CD4-positive, alpha-beta T cell (primary cell): ENCODE data around the gene LGSN. TPM values are rescaled to one million over a fixed set of nuclear protein-coding genes. Genes with fewer than 3 reads are reported as not detected.
"Not testable (repeated sequence)": the region's sequence is repeated elsewhere in the genome, so short reads cannot be mapped to it uniquely, and the experiment has no call there.

ENCODE experiments used
- ATAC-seq: fragments of 200-7000 bp; cut with Tn5 transposase; one replicate; pipeline ENCODE4 v1.10.0; 2022; ENCODE audit warnings: mild to moderate bottlenecking; ENCODE audit not compliant: poor library complexity
- CTCF ChIA-PET: fragments of 350-600 bp; sonication (Branson Sonifier 250); formaldehyde crosslinking; loops from one replicate; lab custom pipeline; 2021; ENCODE audit warnings: antibody characterized with exemption, inconsistent platforms; lab: Charles Lee
- POLR2A ChIA-PET: fragments of 350-600 bp; sonication (Branson Sonifier 250); formaldehyde crosslinking; loops from one replicate; lab custom pipeline; 2021; ENCODE audit warnings: antibody characterized with exemption, inconsistent platforms; lab: Charles Lee
- DNase-seq, 14 experiments: peaks; one replicate each; pipeline ENCODE4 v3.0.0-alpha.2; 2013 to 2020; ENCODE audit warnings: mixed read lengths in 2 of 14
- H3K27ac ChIP-seq, 2 donors: one replicate each; pipeline versions ENCODE4 v1.5.1 to v1.7.0; 2013; ENCODE audit warnings: low read length in 2 of 2, low read depth in 1 of 2, mild to moderate bottlenecking in 1 of 2
- H3K27me3 ChIP-seq, 2 experiments: 1 replicate in 1 of 2; 2 replicates in 1 of 2; pipeline versions ENCODE4 v1.6.1 to v1.7.0; 2013; ENCODE audit warnings: low read length in 2 of 2, control low read depth in 1 of 2, mild to moderate bottlenecking in 1 of 2, moderate library complexity in 1 of 2; ENCODE audit not compliant: insufficient read depth in 2 of 2, control insufficient read depth in 1 of 2
- H3K36me3 ChIP-seq: one replicate; pipeline ENCODE4 v1.6.1; 2013; ENCODE audit warnings: low read length, control low read depth; ENCODE audit not compliant: insufficient read depth
- H3K4me1 ChIP-seq: one replicate; pipeline ENCODE4 v1.6.1; 2013; ENCODE audit warnings: low read length, control low read depth; ENCODE audit not compliant: insufficient read depth
- H3K4me3 ChIP-seq: one replicate; pipeline ENCODE4 v1.5.1; 2013; ENCODE audit warnings: mild to moderate bottlenecking, low read length, moderate library complexity
- H3K9me3 ChIP-seq, 2 experiments: 1 replicate in 1 of 2; 2 replicates in 1 of 2; pipeline versions ENCODE4 v1.6.1 to v1.7.0; 2013; ENCODE audit warnings: low read length in 2 of 2, mild to moderate bottlenecking in 2 of 2, control low read depth in 1 of 2, moderate library complexity in 1 of 2; ENCODE audit not compliant: control insufficient read depth in 1 of 2, insufficient read depth in 1 of 2
- H3K27ac Mint-ChIP-seq: one replicate; pipeline ENCODE4 v1.8.0; 2020; ENCODE audit warnings: mixed read lengths
- H3K27me3 Mint-ChIP-seq: one replicate; pipeline ENCODE4 v1.8.0; 2021; ENCODE audit warnings: mixed read lengths
- H3K36me3 Mint-ChIP-seq: one replicate; pipeline ENCODE4 v1.8.0; 2021; ENCODE audit warnings: low read depth, mixed read lengths
- H3K4me1 Mint-ChIP-seq: one replicate; pipeline ENCODE4 v1.8.0; 2021; ENCODE audit warnings: low read depth, mixed read lengths
- H3K4me3 Mint-ChIP-seq: one replicate; pipeline ENCODE4 v1.8.0; 2020; ENCODE audit warnings: mild to moderate bottlenecking, mixed read lengths
- H3K9me3 Mint-ChIP-seq: one replicate; pipeline ENCODE4 v1.8.0; 2020; ENCODE audit warnings: mixed read lengths
- intact Hi-C, 2 experiments: fragments of 100-400 bp; cut with DNase I in 1 of 2; cut with micrococcal nuclease in 1 of 2; formaldehyde crosslinking; loops; one replicate each; pipeline versions ENCODE4 v1.15.1 to v1.9.0; 2023 to 2025; cut with DNase I, micrococcal nuclease
- total RNA-seq, 174 experiments: library from RNA in 2 of 174; stranded (reverse) in 2 of 174; gene quantifications; one replicate each; pipeline ENCODE4 v1.2.3 and lab custom pipeline; 2021 to 2026

LGSN gene
- total RNA-seq, 2 experiments from 2014 or later: not detected

DNA sequence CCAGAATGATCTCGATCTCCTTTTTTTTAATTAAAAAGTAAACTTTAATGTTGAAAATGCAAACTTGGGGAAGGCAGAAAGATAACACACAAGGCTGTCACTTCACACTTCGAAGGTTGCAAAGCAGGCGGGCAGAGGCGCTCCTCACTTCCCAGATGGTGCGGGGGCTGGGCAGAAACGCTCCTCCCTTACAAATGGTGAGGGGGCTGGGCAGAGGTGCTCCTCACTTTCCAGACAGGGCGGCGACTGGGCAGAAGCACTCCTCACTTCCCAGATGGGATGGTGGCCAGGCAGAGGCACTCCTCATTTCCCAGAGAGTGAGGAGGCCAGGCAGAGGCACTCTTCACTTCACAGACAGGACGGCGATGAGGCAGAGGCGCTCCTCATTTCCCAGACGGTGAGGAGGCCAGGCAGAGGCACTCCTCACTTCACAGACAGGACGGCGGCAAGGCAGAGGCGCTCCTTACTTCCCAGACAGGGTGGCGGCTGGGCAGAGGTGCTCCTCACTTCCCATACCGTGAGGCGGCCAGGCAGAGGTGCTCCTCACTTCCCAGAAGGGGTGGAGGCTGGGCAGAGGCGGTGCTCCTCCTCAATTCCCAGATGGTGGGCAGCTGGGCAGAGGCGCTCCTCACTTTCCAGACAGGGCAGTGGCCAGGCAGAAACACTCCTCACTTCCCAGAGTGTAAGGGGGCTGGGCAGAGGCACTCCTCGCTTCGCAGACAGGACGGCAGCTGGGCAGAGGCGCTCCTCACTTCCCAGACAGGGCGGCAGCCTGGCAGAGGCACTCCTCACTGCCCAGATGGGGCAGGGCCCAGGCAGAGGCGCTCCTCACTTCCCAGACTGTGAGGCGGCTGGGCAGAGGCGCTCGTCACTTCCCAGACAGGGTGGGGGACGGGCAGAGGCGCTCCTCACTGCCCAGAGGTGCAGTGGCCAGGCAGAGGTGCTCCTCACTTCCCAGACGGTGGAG, 91.6 kb downstream of the LGSN start:
- H3K36me3 ChIP-seq, CTCF ChIA-PET, H3K27me3 ChIP-seq, H3K4me3 ChIP-seq, H3K27ac ChIP-seq, DNase-seq, H3K4me1 ChIP-seq, H3K27ac Mint-ChIP-seq, H3K36me3 Mint-ChIP-seq, ATAC-seq, intact Hi-C loops, H3K4me3 Mint-ChIP-seq, H3K27me3 Mint-ChIP-seq, H3K9me3 Mint-ChIP-seq, POLR2A ChIA-PET, H3K4me1 Mint-ChIP-seq: not testable (repeated sequence)
- H3K9me3 ChIP-seq: peaks cover 0 to 28% of the 10 kb centered on the region in 2 experiments

GRCh38 chr6:63225987-63226386, 93.8 kb downstream of the LGSN start:
- ATAC-seq, CTCF ChIA-PET, intact Hi-C loops, H3K27ac Mint-ChIP-seq, H3K4me3 Mint-ChIP-seq, H3K4me3 ChIP-seq, H3K4me1 Mint-ChIP-seq, H3K36me3 ChIP-seq, DNase-seq, H3K9me3 Mint-ChIP-seq, H3K27me3 ChIP-seq, H3K27me3 Mint-ChIP-seq, H3K36me3 Mint-ChIP-seq, H3K27ac ChIP-seq, POLR2A ChIA-PET, H3K4me1 ChIP-seq: not testable (repeated sequence)
- H3K9me3 ChIP-seq: peaks cover 0 to 28% of the 10 kb centered on the region in 2 experiments

Other genes starting within 250 kb of the LGSN start
- gene FKBP1C, start 108.5 kb downstream of the LGSN start, total RNA-seq: not detected